Measurements from ENCODE around the gene MRGPRF. TPM values are rescaled to one million over a fixed set of nuclear protein-coding genes. Genes with fewer than 3 reads are reported as not detected.

Gene MRGPRF
- total and polyA plus RNA-seq, 9 donors, result 8.6 to 104 (median 35.2) TPM

GRCh38 chr11:69012092-69013008 is 696 bp downstream of the MRGPRF start:
- 3 to 7% (median 6%) methylated on average over 17 to 21 of the region's 21 CpGs for WGBS, 3 donors
- Histone ChIP-seq H3K4me3 (peak overlapping the region; percentile 67), H3K9me3 (no peaks in the 10 kb centered on the region), H3K27ac (peak overlapping the region; percentile 86 to 90), H3K27me3 (no peaks in the 10 kb centered on the region), H3K36me3 (no peaks in the 10 kb centered on the region), H3K4me1 (ENCODE audit: insufficient read depth) (peaks cover 38% of the 10 kb centered on the region)
- DNase-seq, result peak; percentile 59 to 71 (median 65)
- intact Hi-C loops (cut with DNase I), result loop anchor here (2.0 to 10.0 kb wide), 4 partner anchors 35 to 168 kb away; partner anchors contain the start of genes TPCN2 (in 4 of the 4) and CPT1A (in 1 of the 4)
- TF ChIP-seq EP300 (IDR thresholded peaks at IDR 0.05), result no peak
- TF ChIP-seq, protein P1, sequence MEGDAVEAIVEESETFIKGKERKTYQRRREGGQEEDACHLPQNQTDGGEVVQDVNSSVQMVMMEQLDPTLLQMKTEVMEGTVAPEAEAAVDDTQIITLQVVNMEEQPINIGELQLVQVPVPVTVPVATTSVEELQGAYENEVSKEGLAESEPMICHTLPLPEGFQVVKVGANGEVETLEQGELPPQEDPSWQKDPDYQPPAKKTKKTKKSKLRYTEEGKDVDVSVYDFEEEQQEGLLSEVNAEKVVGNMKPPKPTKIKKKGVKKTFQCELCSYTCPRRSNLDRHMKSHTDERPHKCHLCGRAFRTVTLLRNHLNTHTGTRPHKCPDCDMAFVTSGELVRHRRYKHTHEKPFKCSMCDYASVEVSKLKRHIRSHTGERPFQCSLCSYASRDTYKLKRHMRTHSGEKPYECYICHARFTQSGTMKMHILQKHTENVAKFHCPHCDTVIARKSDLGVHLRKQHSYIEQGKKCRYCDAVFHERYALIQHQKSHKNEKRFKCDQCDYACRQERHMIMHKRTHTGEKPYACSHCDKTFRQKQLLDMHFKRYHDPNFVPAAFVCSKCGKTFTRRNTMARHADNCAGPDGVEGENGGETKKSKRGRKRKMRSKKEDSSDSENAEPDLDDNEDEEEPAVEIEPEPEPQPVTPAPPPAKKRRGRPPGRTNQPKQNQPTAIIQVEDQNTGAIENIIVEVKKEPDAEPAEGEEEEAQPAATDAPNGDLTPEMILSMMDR (IDR thresholded peaks at IDR 0.05), result peak in 1 of 3 donors; percentile 15
- TF ChIP-seq POLR2A (IDR thresholded peaks at IDR 0.05), result peak; percentile 7

DNA sequence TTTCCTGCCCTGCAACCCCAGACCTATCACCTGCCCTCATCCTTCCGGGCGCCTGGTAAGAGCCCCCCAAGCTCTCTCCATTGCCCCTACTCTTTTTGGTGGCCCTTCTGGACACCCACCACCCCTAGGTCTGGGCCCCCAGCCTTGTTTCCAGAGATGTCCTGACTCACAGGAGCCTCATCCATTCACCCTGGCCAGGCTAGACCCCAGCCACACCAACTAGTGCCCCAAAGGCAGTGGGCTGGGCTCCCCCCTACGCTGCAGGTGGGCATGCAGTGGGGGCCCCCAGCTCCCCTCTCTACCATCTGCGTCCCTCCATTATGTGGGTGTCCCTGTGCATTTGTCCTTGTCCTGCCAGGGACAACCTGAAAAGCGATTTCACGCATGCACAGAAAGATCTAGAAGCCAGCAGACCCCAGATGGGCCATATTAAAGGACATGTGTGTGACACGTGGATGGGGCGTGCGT is 1.4 kb downstream of the MRGPRF start:
- no peaks in the 10 kb centered on the region for H3K9me3 ChIP-seq
- DNase-seq, result peak in 3 of 5 donors; percentile 47 to 54 (median 47)
- H3K27me3 ChIP-seq, result no peaks in the 10 kb centered on the region
- H3K36me3 ChIP-seq, result no peaks in the 10 kb centered on the region
- intact Hi-C loops (cut with DNase I), result loop anchor here (2.0 to 10.0 kb wide), 4 partner anchors 36 to 167 kb away; partner anchors contain the start of genes TPCN2 (in 4 of the 4) and CPT1A (in 1 of the 4)
- WGBS, 3 donors, result 32 to 35% (median 33%) methylated on average over 9 of the region's 9 CpGs
- peak overlapping the region; percentile 67 for H3K4me3 ChIP-seq
- no peak for TF ChIP-seq POLR2A (IDR thresholded peaks at IDR 0.05)
- TF ChIP-seq EP300 (IDR thresholded peaks at IDR 0.05), result no peak
- TF ChIP-seq, protein P1 (IDR thresholded peaks at IDR 0.05), result no peak
- H3K27ac ChIP-seq, result peak overlapping the region; percentile 86 to 90
- H3K4me1 ChIP-seq (ENCODE audit: insufficient read depth), result peaks cover 40% of the 10 kb centered on the region

- no peaks in the 10 kb centered on the region for H3K27me3 ChIP-seq
- WGBS, 3 donors, result 4 to 5% (median 5%) methylated on average over 26 to 43 of the region's 43 CpGs
- H3K4me3 ChIP-seq, result peak overlapping the region; percentile 67
- peaks cover 40% of the 10 kb centered on the region for H3K4me1 ChIP-seq (ENCODE audit: insufficient read depth)
- TF ChIP-seq, protein P1 (IDR thresholded peaks at IDR 0.05), result no peak
- TF ChIP-seq POLR2A (IDR thresholded peaks at IDR 0.05) (no peak), EP300 (IDR thresholded peaks at IDR 0.05) (no peak)
- intact Hi-C loops (cut with DNase I), result loop anchor here (5.0 to 10.0 kb wide), 3 partner anchors 36 to 166 kb away; partner anchors contain the start of genes TPCN2 (in 3 of the 4) and CPT1A (in 1 of the 4)
- peak; percentile 87 to 93 (median 89) for DNase-seq
- peak overlapping the region; percentile 86 to 90 for H3K27ac ChIP-seq
- H3K9me3 ChIP-seq, result no peaks in the 10 kb centered on the region
- no peaks in the 10 kb centered on the region for H3K36me3 ChIP-seq
Observed at GRCh38 chr11:69010964-69011623, 2.0 kb downstream of the MRGPRF start.

- peak in 2 of 5 donors; percentile 28 to 51 for DNase-seq
- peaks cover 38% of the 10 kb centered on the region for H3K4me1 ChIP-seq (ENCODE audit: insufficient read depth)
- WGBS, 3 donors, result 25 to 44% (median 34%) methylated on average over 9 of the region's 9 CpGs
- H3K4me3 ChIP-seq, result peak overlapping the region; percentile 67
- no peaks in the 10 kb centered on the region for H3K27me3 ChIP-seq
- TF ChIP-seq EP300 (IDR thresholded peaks at IDR 0.05) (no peak), POLR2A (IDR thresholded peaks at IDR 0.05) (no peak)
- TF ChIP-seq, protein P1 (IDR thresholded peaks at IDR 0.05), result no peak
- H3K36me3 ChIP-seq, result no peaks in the 10 kb centered on the region
- H3K27ac ChIP-seq, result peak overlapping the region; percentile 86 to 90
- H3K9me3 ChIP-seq, result no peaks in the 10 kb centered on the region
- intact Hi-C loops (cut with DNase I), result loop anchor here (5.0 to 10.0 kb wide), 3 partner anchors 37 to 166 kb away; partner anchors contain the start of genes TPCN2 (in 3 of the 4) and CPT1A (in 1 of the 4)
Observed at GRCh38 chr11:69010361-69010891, 2.6 kb downstream of the MRGPRF start.
